SU-DHL-6 (cell line): ENCODE data around the gene TMEM184A.

Experiments
- CTCF ChIP-seq: fragments of 200-600 bp; sonication (generic); IDR thresholded peaks from one replicate; pipeline ENCODE4 v1.5.1; 2017; ENCODE audit warnings: antibody characterized with exemption, mild to moderate bottlenecking, low read length, moderate library complexity; ENCODE audit not compliant: insufficient read depth, poor library complexity, severe bottlenecking
- EZH2phosphoT487 ChIP-seq: fragments of 200-600 bp; sonication (generic), shearing (Covaris generic); conservative IDR thresholded peaks from 2 replicates; pipeline ENCODE4 v1.6.1; 2018; ENCODE audit warnings: mild to moderate bottlenecking, antibody characterized with exemption, low read length, moderate library complexity, mixed read lengths

- TF ChIP-seq CTCF (no peak), EZH2phosphoT487 (no peak)
Measured at GRCh38 chr7:1539181-1539881, 16.7 kb downstream of the TMEM184A start.
